Measurements from ENCODE around the gene CGB2.
"Not testable (repeated sequence)": the region's sequence is repeated elsewhere in the genome, so short reads cannot be mapped to it uniquely, and the experiment has no call there.

The CGB2 gene

DNA sequence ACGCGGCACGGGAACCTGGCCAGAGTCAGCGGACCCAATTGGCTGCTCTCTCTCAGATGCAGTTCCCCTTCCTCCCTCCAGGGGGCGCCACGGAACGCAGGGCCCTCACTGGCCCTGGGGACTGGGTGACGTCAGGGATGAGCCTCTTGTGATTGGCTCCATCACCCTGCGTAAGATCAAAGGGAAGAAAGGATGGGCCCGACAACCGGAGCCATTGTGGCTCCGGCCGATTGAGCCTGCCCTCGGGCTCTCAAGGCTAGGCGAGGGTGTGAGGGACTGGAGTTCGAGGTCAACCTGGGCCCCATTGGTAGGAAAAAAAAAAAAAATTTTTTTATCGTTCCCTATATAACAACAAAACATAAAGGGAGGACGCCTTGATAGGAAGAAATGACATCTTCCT is 5.1 kb downstream of the CGB2 start, which contains the start of gene CGB1:
Gene CGB1, minus strand, starts transcription at position 81 of the 400 bp plus-strand sequence. CDS start 184 bp downstream, outside the sequence.
- H3K36me3 ChIP-seq, H3K27me3 ChIP-seq, H3K4me1 ChIP-seq, H3K9me3 ChIP-seq: not testable (repeated sequence)
- TF ChIP-seq, protein P1, sequence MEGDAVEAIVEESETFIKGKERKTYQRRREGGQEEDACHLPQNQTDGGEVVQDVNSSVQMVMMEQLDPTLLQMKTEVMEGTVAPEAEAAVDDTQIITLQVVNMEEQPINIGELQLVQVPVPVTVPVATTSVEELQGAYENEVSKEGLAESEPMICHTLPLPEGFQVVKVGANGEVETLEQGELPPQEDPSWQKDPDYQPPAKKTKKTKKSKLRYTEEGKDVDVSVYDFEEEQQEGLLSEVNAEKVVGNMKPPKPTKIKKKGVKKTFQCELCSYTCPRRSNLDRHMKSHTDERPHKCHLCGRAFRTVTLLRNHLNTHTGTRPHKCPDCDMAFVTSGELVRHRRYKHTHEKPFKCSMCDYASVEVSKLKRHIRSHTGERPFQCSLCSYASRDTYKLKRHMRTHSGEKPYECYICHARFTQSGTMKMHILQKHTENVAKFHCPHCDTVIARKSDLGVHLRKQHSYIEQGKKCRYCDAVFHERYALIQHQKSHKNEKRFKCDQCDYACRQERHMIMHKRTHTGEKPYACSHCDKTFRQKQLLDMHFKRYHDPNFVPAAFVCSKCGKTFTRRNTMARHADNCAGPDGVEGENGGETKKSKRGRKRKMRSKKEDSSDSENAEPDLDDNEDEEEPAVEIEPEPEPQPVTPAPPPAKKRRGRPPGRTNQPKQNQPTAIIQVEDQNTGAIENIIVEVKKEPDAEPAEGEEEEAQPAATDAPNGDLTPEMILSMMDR (IDR thresholded peaks at IDR 0.05; ENCODE audit: low read depth, low read length): peak; percentile 74
- peak; percentile 87 for DNase-seq
- peak within 1 kb of the TSS; percentile 44 for H3K4me3 ChIP-seq (ENCODE audit: low read depth, low read length)

DNA sequence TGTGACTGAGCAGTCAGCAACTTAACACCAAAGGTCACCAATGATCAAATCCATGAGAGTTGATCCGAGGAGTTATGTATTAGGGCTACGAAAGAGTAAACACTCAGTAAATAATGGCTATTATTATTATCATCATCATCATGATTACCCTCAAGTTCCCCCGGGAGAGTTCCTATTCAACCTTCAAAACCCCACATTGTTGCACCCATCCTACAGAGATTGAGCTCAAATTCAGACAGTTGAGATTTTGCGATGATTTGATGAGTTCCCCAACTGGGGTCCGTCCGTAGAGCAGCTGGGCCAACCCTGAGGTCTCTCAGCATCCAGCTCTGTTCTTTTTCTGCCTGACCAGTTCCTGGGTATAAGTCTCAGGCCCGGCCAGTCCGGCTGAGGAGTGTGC is 6.4 kb downstream of the CGB2 start:
- H3K9me3 ChIP-seq; H3K4me3 ChIP-seq (ENCODE audit: low read depth, low read length); DNase-seq; H3K36me3 ChIP-seq; H3K27me3 ChIP-seq; H3K4me1 ChIP-seq: not testable (repeated sequence)

DNA sequence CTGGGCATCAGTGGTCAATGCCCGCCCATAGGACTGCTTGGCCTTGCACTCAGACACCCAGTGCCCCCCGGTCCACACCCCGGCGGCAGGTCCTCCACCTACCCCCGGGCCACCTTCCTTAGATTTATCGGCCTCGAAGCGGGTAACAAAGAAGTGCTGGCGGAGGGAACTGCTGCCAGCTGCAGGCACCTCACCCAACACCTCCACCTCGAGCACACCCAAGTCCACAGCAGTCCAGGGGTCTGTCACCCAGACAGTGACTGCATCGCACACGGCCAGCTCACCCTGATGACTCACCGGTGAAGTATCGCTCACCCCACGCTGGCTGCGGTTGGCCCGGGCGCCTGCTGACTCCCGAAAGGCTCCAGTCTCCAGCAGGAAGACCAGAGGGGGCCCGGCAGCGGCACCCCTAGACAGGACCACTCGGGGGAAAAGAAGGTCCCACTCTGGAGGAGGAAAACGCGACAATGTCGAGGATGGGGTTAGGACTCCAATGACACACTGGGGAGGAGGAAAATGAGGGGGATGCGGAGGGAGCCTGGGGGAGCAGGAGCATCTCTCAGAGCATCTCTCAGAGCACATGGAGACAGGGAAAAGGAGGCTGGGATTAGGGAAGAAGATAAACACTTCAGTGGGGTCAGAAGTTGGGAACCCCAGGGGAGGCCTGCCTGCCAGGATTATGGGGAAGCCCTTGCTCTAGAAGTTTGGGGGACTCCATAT is 7.0 kb downstream of the CGB2 start:
- H3K9me3 ChIP-seq; H3K4me3 ChIP-seq (ENCODE audit: low read depth, low read length); H3K4me1 ChIP-seq; DNase-seq; H3K27me3 ChIP-seq; H3K36me3 ChIP-seq: not testable (repeated sequence)

DNA sequence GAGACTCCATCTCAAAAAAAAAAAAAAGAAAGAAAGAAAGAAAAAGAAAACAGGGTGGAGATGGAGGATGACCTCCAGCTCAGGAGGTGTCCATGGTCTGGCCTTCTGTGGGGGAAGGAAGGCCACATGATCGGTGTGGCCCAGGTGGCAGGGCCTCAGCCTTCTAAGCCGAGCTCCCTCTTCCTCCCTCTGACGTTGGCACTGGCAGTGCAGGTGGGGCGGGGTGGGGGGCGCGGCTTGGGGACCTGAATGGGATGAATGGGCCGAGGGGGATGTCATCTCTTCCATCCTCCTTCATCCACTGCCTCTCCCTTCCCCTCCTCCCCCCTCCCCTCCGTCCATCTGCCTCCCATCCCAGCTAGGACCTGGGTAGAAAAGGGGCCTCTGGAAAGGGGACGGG is 8.0 kb downstream of the CGB2 start:
- H3K27me3 ChIP-seq; H3K36me3 ChIP-seq; H3K4me3 ChIP-seq (ENCODE audit: low read depth, low read length); H3K4me1 ChIP-seq; H3K9me3 ChIP-seq; DNase-seq: not testable (repeated sequence)

DNA sequence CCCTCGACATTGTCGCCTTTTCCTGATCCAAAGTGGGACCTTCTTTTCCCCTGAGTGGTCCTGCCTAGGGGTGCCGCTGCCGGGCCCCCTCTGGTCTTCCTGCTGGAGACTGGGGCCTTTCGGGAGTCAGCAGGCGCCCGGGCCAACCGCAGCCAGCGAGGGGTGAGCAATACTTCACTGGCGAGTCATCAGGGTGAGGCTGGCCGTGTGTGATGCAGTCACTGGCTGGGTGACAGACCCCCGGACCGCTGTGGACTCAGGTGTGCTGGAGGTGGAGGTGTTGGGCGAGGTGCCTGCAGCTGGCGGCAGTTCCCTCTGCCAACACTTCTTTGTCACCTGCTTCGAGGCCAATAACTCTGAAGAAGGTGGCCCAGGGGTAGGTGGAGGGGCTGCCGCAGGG is 10.5 kb downstream of the CGB2 start:
- H3K36me3 ChIP-seq: no peaks in the 10 kb centered on the region
- no peak overlapping the region for H3K4me3 ChIP-seq (ENCODE audit: low read depth, low read length)
- H3K27me3 ChIP-seq: no peaks in the 10 kb centered on the region
- DNase-seq: no peak
- TF ChIP-seq, protein P1 (IDR thresholded peaks at IDR 0.05; ENCODE audit: low read depth, low read length): no peak
- H3K9me3 ChIP-seq: no peaks in the 10 kb centered on the region
- no peaks in the 10 kb centered on the region for H3K4me1 ChIP-seq

DNA sequence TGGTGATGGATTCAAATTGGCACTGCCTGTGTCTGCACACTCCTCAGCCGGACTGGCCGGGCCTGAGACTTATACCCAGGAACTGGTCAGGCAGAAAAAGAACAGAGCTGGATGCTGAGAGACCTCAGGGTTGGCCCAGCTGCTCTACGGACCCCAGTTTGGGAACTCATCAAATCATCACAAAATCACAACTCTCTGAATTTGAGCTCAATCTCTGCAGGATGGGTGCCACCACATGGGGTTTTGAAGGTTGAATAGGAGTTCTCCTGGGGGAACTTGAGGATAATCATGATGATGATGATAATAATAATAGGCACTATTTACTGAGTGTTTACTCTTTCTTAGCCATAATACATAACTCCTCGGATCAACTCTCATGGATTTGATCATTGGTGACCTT is 11.0 kb downstream of the CGB2 start:
- not testable (repeated sequence) for DNase-seq; H3K4me3 ChIP-seq (ENCODE audit: low read depth, low read length); H3K9me3 ChIP-seq; H3K27me3 ChIP-seq; H3K4me1 ChIP-seq; H3K36me3 ChIP-seq

DNA sequence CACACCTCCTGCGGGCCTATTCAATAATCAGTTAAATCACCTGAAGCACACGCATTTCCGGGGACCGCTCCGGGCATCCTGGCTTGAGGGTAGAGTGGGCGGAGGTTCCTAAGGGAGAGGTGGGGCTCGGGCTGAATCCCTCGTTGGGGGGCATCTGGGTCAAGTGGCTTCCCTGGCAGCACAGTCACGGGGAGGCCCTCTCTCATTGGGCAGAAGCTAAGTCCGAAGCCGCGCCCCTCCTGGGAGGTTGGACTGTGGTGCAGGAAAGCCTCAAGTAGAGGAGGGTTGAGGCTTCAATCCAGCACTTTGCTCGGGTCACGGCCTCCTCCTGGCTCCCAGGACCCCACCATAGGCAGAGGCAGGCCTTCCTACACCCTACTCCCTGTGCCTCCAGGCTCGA is 11.9 kb downstream of the CGB2 start, which contains the start of gene CGB5:
Gene CGB5, plus strand, starts transcription at position 301 of the 400 bp plus-strand sequence. CDS start 362 bp downstream, outside the sequence.
- DNase-seq; H3K27me3 ChIP-seq; H3K36me3 ChIP-seq; H3K4me1 ChIP-seq; H3K4me3 ChIP-seq (ENCODE audit: low read depth, low read length); H3K9me3 ChIP-seq: not testable (repeated sequence)

DNA sequence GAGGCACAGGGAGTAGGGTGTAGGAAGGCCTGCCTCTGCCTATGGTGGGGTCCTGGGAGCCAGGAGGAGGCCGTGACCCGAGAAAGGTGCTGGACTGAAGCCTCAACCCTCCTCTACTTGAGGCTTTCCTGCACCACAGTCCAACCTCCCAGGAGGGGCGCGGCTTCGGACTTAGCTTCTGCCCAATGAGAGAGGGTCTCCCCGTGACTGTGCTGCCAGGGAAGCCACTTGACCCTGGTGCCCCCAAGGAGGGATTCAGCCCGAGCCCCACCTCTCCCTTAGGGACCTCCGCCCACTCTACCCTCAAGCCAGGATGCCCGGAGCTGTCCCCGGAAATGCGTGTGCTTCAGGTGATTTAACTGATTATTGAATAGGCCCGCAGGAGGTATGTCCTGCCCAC is 17.3 kb downstream of the CGB2 start, which contains the start of gene CGB8:
Gene CGB8, minus strand, starts transcription at position 101 of the 400 bp plus-strand sequence. CDS start 372 bp downstream, outside the sequence.
- H3K4me1 ChIP-seq; H3K9me3 ChIP-seq; H3K36me3 ChIP-seq; H3K4me3 ChIP-seq (ENCODE audit: low read depth, low read length); DNase-seq; H3K27me3 ChIP-seq: not testable (repeated sequence)

DNA sequence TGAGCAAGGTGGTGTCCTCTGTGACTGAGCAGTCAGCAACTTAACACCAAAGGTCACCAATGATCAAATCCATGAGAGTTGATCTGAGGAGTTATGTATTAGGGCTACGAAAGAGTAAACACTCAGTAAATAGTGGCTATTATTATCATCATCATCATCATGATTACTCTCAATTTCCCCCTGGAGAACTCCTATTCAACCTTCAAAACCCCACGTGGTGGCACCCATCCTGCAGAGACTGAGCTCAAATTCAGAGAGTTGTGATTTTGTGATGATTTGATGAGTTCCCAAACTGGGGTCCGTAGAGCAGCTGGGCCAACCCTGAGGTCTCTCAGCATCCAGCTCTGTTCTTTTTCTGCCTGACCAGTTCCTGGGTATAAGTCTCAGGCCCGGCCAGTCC is 18.1 kb downstream of the CGB2 start:
- H3K27me3 ChIP-seq; H3K4me3 ChIP-seq (ENCODE audit: low read depth, low read length); H3K36me3 ChIP-seq; H3K9me3 ChIP-seq; H3K4me1 ChIP-seq; DNase-seq: not testable (repeated sequence)

DNA sequence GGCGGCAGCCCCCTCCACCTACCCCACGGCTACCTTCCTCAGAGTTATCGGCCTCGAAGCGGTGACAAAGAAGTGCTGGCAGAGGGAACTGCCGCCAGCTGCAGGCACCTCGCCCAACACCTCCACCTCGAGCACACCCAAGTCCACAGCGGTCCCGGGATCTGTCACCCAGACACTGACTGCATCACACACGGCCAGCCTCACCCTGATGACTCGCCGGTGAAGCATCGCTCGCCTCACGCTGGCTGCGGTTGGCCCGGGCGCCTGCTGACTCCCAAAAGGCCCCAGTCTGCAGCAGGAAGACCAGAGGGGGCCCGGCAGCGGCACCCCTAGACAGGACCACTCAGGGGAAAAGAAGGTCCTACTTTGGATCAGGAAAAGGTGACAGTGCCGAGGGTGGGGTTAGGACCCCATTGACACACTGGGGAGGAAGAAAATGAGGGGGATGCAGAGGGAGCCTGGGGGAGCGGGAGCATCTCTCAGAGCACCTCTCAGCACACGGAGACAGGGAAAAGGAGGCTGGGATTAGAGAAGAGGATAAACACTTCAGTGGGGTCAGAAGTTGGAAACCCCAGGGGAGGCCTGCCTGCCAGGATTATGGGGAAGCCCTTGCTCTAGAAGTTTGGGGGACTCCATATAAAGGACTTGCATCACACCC is 18.8 kb downstream of the CGB2 start:
- not testable (repeated sequence) for H3K9me3 ChIP-seq; H3K4me3 ChIP-seq (ENCODE audit: low read depth, low read length); H3K4me1 ChIP-seq; H3K36me3 ChIP-seq; H3K27me3 ChIP-seq; DNase-seq

Measured in BE2C (cell line).